T47D (cell line): Measurements from ENCODE around the gene TMEM272.

Experiments used
- DNase-seq, 2 experiments: peaks; one replicate each; pipeline versions ENCODE4 v3.0.0 to v3.0.0-alpha.2; 2011 to 2012; ENCODE audit warnings: low read depth in 1 of 2, low spot score in 1 of 2
- JUND ChIP-seq: IDR thresholded peaks from 2 replicates; pipeline ENCODE4 v1.6.1; 2012; ENCODE audit warnings: low read depth
- in situ Hi-C: cut with HindIII; loops from 2 replicates; pipeline ENCODE4 v1.10.0; 2016; ENCODE audit warnings: low sequenced_read_pairs, low pct_unique_long_range_greater_than_20kb

The TMEM272 gene

GRCh38 chr13:51845574-51846318 lies 769 bp upstream of the TMEM272 start:
- no peak for TF ChIP-seq JUND
- no peak for DNase-seq
- in situ Hi-C loops: no loop called here

DNA sequence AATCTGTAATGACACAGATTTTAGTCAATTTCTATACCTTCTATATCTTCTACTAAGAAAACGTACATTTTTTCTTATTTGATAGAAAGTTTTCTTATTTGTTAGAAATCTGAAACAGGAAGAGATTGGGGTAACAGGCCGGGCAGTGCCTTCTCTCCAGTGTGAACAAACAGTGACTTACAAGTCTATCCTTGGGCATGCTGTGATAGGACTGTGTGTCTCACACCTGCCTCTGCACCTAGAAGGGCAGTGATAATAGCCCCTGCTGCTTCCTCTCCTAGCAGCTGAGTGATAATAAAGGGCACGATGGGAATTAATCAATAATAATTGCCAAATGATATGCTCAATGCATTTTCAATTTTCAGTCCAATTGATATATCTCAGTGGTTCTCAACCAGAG lies 1.4 kb downstream of the TMEM272 start:
- no peak for DNase-seq
- in situ Hi-C loops: no loop called here
- no peak for TF ChIP-seq JUND

- no peak for TF ChIP-seq JUND
- in situ Hi-C loops: no loop called here
- DNase-seq: no peak
Observed at GRCh38 chr13:51841732-51842131, 3.2 kb downstream of the TMEM272 start.

DNA sequence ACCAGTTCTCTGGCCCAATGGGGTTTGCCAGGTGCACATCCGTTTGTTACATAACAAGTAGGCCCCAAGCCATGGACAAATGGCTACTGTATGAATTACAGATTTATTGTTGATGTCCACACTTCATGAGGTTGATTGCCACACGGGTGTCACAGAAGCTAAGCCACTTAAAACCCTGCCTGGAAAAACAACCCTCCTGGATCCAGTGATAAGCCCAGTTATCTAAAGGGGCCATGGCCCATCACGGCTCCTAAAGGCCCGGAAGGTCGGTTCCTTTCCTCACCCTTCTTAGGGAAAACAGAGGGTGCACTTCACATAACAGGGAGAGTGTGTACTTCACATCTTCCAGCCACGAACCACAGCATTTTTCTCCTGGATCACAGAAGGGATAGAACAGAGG lies 4.1 kb downstream of the TMEM272 start:
- no peak for DNase-seq
- TF ChIP-seq JUND: no peak
- in situ Hi-C loops: no loop called here

DNA sequence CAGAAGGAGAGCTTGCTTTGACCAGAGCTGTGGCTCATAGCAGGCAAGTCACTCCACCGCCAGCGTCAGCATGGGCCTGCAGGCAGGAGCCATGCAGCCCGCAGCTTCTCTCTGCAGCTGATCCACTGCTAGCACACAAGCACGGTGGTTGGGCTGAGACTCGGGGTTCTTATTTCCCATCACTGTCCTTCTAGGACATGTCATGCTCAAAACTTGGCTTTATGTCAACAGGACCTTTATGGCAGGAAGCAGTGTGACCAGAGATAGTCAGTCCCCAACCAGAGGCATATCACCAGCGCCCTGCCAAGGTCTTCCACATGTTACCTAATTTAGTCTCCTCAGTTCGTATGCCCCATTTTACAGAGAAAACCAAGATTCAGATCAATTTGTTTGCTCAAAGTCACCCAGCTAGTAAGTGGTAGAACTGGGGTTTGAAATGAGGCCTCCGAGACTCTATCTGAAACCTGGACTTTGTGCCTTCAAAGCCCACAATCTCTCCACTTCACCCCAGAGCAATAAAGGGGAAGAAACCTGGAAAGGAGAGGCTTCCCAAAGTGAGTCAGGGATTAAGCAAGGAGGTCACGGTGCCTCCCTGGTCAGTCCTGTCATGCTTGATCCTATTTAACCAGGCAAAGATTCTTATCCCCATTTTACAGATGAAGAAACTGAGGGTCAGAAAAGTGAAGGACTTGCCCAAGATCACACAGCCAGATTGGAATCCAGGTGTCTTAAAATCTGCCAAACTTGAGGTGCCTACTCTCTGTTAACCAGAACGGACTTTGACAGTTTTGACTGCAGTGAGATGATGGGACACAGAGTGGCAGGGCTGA lies 5.1 kb downstream of the TMEM272 start:
- in situ Hi-C loops: no loop called here
- TF ChIP-seq JUND: no peak
- no peak for DNase-seq

DNA sequence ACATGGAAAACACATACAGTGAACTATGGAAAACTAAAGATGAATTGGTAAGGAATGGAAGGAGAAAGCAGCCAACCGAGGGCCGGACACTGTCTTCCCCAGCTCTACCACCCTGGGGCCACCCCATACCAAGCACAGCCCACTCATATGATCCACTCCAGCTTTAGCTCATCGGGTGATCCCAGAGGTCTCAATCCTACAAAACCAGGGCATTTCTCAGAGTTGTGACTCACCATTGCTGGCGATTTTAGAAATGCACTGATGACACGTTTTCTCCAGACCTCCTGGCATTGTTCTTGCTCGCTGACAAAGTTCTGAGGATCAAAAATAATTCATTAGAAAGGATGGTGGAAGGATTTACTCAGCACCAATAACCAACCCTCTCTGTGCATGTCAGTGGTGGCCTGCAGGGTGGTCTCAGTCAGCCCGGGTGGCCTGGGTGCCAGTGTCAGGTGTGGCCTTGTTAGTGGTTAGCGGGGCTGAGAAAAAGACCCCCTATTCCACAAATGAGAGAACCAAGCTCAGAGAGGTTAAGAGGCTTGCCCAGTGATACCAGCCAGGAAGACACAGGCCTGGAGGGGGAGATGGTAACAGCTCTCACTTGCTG lies 6.6 kb downstream of the TMEM272 start:
- no peak for TF ChIP-seq JUND
- no peak for DNase-seq
- in situ Hi-C loops: no loop called here

DNA sequence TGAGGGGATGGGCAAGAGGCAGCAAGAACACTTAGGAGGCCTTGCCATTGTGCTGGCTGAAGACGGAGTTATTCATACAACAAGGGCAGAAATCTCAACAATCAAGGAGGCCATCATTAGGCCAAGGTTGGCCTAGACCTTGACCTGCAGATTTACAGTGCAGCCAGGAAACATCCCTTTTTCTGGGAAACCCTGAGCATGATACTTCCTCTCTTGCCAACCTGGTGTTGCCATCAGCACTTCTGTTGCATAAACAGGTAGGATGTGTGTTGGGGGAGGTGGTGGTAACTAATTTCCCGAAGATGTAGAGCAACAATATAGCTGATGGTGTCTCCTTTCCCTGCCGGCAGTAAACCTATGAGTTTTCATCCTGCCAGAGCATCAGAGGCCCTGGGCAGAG lies 8.0 kb downstream of the TMEM272 start:
- DNase-seq: no peak
- TF ChIP-seq JUND: no peak
- in situ Hi-C loops: no loop called here

DNA sequence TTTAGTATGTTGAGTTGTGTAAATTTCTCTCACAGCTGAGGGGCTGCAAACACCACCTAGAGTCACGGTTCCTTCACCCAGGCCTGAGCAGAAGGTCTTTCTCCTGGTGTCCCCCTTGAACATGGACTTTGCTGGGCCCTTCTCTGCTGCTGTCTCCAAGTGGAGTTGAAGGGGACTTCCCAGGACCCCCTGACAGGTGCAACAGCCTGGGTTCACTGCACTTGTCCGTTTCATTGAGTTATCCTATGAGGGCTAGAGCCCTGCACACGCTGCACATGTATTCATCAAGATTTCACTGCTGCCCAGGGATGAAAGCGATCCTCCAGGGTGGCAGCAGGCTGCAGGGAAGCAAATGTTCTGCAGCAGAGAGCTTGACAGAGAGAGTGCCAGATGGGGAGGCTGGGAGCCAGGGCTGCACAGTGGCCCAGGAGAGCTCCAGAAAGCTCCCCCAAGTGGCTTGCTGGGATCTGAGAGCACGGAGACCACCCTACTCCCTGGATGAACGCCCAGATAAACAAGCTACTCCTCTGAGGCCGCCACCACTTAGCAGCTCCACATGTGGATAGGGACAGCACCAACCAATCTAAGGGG lies 10.3 kb downstream of the TMEM272 start:
- in situ Hi-C loops: no loop called here
- no peak for DNase-seq
- TF ChIP-seq JUND: no peak

DNA sequence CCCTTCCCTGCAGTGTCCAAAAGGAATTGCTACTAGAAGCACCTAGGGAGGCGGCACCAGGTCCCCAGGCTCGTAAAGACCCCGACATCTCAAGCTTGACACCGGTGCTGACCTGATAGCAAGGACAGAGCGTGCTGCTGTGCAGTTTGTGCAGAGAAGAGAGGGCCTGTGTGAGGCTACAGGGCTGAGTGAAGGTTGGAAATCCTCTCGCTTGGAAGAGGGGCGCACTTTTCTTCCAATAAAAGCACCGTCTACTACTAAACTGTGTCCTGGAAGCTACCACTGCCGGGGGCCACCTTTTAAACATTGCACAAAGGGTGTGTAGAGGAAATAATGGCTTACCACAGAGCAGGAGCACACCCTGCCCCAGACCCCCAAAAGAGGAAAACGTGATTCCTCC lies 11.0 kb downstream of the TMEM272 start:
- in situ Hi-C loops: no loop called here
- TF ChIP-seq JUND: no peak
- no peak for DNase-seq

GRCh38 chr13:51832471-51833152 lies 12.4 kb downstream of the TMEM272 start:
- in situ Hi-C loops: no loop called here
- no peak for TF ChIP-seq JUND
- peak; percentile 10 to 35 for DNase-seq

- no peak for TF ChIP-seq JUND
- no peak for DNase-seq
- in situ Hi-C loops: no loop called here
Observed at GRCh38 chr13:51831519-51831918, 13.5 kb downstream of the TMEM272 start.

DNA sequence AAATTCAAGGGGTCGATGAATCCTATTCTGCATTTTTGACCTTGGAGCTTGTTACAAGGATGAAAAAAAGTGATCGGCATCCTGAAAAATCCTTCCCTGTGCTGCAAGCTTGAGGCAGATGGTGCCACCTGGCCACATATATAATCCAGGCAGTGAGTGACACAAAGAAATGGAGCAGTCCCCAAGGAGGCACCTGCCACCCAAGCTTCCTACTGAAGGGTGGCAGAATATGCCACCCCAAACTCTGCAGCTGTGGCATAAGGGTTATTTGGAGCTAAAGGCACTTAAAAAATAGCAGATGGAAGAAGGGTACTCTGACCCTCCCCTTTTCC lies 15.4 kb downstream of the TMEM272 start:
- in situ Hi-C loops: no loop called here
- no peak for TF ChIP-seq JUND
- DNase-seq: no peak
